ENCODE measurements around the gene SLCO2A1.

Gene SLCO2A1

DNA sequence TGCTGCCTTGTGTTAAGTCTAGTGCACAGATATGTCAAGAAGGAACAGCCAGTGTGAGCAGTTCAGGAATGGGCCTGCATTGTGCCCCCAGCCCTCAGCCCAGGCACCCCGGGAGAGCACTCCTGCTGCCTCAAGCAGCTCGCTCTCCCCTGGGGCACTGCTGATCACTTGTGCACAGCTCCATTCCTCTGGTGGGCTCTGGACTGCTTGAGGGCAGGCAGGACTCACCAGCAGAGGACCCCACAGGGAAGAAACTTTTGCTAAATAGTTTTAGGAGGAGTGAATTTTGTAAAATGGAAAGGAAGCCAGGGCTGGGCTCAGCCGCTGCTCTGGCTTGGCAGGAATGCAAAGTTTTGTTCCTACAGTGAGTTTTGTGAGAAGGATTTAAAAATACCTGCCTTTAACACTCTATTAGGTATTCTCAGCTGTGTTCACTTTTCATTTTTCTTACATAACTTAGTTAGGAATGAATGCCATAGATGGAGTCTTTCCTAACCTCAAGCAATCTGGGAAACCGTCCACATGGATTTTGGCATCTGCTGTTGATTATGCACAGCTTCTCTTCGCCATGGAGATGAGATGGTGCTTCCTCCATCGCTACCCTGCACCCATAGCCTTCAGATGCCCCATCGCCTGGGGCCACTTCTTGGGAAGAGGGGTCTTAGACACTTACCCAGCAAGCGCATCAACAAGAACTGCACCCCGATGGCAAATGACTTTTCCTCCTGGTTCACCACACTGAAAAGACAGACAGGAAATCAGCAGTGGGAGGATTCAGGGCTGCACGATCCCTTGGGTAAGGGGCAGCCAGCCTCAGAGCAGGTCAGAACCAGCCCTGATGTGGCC is 91.7 kb downstream of the SLCO2A1 start:
- no peak for TF ChIP-seq CTCF (IDR thresholded peaks at IDR 0.05)
- Histone ChIP-seq H3K27ac (no peak overlapping the region), H3K27me3 (peaks cover 10% of the 10 kb centered on the region), H3K4me1 (ENCODE audit: control insufficient read depth in 1 of 2, insufficient read depth in 1 of 2, low read depth in 1 of 2, low read length in 1 of 2) (no peaks in the 10 kb centered on the region), H3K36me3 (no peaks in the 10 kb centered on the region), H3K4me3 (ENCODE audit: low read depth in 1 of 2, low read length in 1 of 2) (no peak overlapping the region), H3K9me3 (no peaks in the 10 kb centered on the region)

DNA sequence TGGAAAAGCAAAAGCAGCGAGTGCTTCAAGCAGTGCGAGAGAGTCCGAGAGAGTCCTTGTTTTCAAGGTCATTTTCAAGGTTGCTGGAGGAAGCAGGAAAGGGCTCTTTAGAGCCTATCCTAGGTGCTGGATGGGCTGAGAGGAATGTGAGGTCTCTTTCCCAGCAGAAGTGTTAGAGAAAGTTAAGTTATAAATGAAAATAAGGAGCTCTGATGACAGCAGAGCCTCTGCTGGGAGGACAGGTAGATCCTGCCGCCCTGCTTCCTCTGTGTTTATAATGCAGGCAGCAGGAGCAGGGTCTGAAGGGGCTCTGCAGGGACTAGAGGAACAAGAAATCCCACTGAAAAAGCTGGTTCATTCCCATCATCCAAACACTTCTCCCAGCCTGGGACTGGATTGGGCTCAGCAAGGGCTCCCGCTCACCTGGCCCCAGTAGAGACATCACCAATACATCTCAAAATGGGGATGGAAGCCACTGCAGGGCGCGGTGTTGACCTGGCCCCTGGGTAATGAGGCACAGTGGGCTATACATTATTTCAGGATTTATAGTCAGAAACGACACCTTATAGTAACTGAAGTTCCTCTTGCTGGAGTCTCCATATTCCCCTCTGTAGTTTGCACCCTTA is 92.6 kb downstream of the SLCO2A1 start:
- Histone ChIP-seq H3K4me1 (ENCODE audit: control insufficient read depth in 1 of 2, insufficient read depth in 1 of 2, low read depth in 1 of 2, low read length in 1 of 2) (no peaks in the 10 kb centered on the region), H3K4me3 (ENCODE audit: low read depth in 1 of 2, low read length in 1 of 2) (no peak overlapping the region), H3K27me3 (peaks cover 2% of the 10 kb centered on the region), H3K36me3 (no peaks in the 10 kb centered on the region), H3K27ac (no peak overlapping the region), H3K9me3 (no peaks in the 10 kb centered on the region)
- no peak for TF ChIP-seq CTCF (IDR thresholded peaks at IDR 0.05)

DNA sequence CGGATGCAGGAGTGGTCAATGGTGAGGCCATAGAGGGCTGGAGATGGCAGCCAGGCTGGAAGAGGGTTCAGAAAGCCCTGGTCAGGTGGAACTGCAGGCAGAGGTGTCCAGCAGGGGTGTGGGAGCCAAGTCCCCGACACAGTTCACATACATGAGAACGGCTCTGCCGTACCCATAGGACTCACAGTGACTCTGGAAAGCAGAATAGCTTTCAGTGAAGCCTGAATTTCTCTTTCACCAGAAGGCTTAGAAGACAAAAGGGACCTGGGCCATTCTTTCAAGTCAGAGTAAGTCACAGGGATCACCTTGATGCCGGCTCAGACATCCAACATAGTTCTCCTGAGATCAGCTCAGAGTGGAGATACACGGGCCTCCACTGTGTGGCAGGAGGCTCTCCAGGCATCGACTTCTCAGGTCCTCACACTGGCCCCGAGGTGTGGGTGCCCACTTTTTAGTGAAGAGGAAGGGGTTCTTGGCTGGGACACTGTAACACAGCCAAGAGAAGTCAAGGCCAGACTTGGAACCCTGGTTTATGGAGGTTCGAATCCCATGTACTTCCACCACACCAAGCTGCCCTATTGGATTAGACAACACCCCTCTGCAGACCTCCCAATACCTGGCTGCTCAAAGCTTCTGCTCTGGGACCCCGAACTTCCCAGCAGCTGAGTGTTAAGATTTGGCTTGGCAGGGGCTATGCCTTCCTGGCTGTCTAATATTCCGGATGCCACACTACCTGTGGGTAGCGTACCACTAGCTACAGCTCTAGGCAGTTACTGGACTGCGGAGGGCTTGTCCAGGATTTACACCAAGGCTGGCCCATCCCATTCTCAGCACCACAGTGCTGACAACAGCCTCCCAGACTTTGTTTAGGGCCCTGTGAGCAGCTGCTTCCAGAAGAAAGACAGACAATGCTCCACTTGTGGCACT is 93.6 kb downstream of the SLCO2A1 start:
- no peaks in the 10 kb centered on the region for H3K36me3 ChIP-seq
- H3K4me1 ChIP-seq (ENCODE audit: control insufficient read depth in 1 of 2, insufficient read depth in 1 of 2, low read depth in 1 of 2, low read length in 1 of 2): no peaks in the 10 kb centered on the region
- no peak for TF ChIP-seq CTCF (IDR thresholded peaks at IDR 0.05)
- H3K9me3 ChIP-seq: no peaks in the 10 kb centered on the region
- no peak overlapping the region for H3K27ac ChIP-seq
- no peaks in the 10 kb centered on the region for H3K27me3 ChIP-seq
- H3K4me3 ChIP-seq (ENCODE audit: low read depth in 1 of 2, low read length in 1 of 2): no peak overlapping the region

- H3K27me3 ChIP-seq: no peaks in the 10 kb centered on the region
- no peaks in the 10 kb centered on the region for H3K36me3 ChIP-seq
- H3K4me1 ChIP-seq (ENCODE audit: control insufficient read depth in 1 of 2, insufficient read depth in 1 of 2, low read depth in 1 of 2, low read length in 1 of 2): no peaks in the 10 kb centered on the region
- TF ChIP-seq CTCF (IDR thresholded peaks at IDR 0.05): no peak
- H3K9me3 ChIP-seq: no peaks in the 10 kb centered on the region
- H3K4me3 ChIP-seq (ENCODE audit: low read depth in 1 of 2, low read length in 1 of 2): no peak overlapping the region
- H3K27ac ChIP-seq: no peak overlapping the region
These were observed 94.5 kb downstream of the SLCO2A1 start for GRCh38 chr3:133934996-133935842.

All from neutrophil (primary cell).